Lung (tissue), 12 donors: ENCODE results near the gene PARP3. TPM values are rescaled to one million over a fixed set of nuclear protein-coding genes. Genes with fewer than 3 reads are reported as not detected.

Source experiments
- ATAC-seq: fragments of 200-7000 bp; cut with Tn5 transposase; one replicate; pipeline ENCODE4 v1.9.1; 2020; ENCODE audit warnings: moderate number of reproducible peaks; ENCODE audit not compliant: insufficient read depth, low FRiP score
- DNase-seq, 3 donors: peaks; one replicate each; pipeline ENCODE4 v3.0.0-alpha.2; 2013 to 2017
- H3K27ac ChIP-seq, 2 donors: one replicate each; pipeline ENCODE4 v1.5.1; 2013; ENCODE audit warnings: mild to moderate bottlenecking in 2 of 2, moderate library complexity in 2 of 2, control low read depth in 1 of 2, inconsistent platforms in 1 of 2, low read depth in 1 of 2, low read length in 1 of 2
- H3K27me3 ChIP-seq, 3 donors: one replicate each; pipeline ENCODE4 v1.5.1; 2013; ENCODE audit warnings: low read length in 2 of 3; ENCODE audit not compliant: control insufficient read depth in 3 of 3, insufficient read depth in 3 of 3
- H3K36me3 ChIP-seq, 4 donors: one replicate each; pipeline ENCODE4 v1.5.1; 2013; ENCODE audit warnings: low read length in 4 of 4, mild to moderate bottlenecking in 1 of 4, moderate library complexity in 1 of 4; ENCODE audit not compliant: control insufficient read depth in 4 of 4, insufficient read depth in 4 of 4
- H3K4me1 ChIP-seq, 5 donors: one replicate each; pipeline ENCODE4 v1.5.1; 2013; ENCODE audit warnings: low read length in 5 of 5, mild to moderate bottlenecking in 2 of 5, moderate library complexity in 1 of 5; ENCODE audit not compliant: control insufficient read depth in 5 of 5, insufficient read depth in 5 of 5
- H3K4me3 ChIP-seq: one replicate; pipeline ENCODE4 v1.5.1; 2013; ENCODE audit warnings: mild to moderate bottlenecking, control low read depth, moderate library complexity
- H3K9ac ChIP-seq, 2 donors: one replicate each; pipeline ENCODE4 v1.5.1; 2013; ENCODE audit warnings: low read length in 2 of 2, control low read depth in 1 of 2; ENCODE audit not compliant: insufficient read depth in 1 of 2
- H3K9me3 ChIP-seq, 4 donors: one replicate each; pipeline ENCODE4 v1.5.1; 2013; ENCODE audit warnings: low read length in 3 of 4, mild to moderate bottlenecking in 1 of 4, moderate library complexity in 1 of 4; ENCODE audit not compliant: control insufficient read depth in 4 of 4, insufficient read depth in 3 of 4
- WGBS, 2 donors: extraction: QIAGEN DNeasy Blood & Tissue Kit; methylation state at CpG; one replicate each; pipeline ENCODE4 v1.1.7; 2013; 5-methylcytosine and 5-hydroxymethylcytosine counted together
- polyA plus RNA-seq, 2 donors: library from polyadenylated mRNA; stranded (reverse); fragments of 200-250 nt; gene quantifications; one replicate each; pipeline ENCODE4 v1.2.1, GENCODE V29; 2013
- total RNA-seq, 2 donors: library from RNA; depleted of rRNA in 1 of 2; stranded (reverse); fragments of >200 nt in 1 of 2; gene quantifications; one replicate each; pipeline ENCODE4 v1.2.1, GENCODE V29; 2014 to 2021
- TF ChIP-seq, protein P1 (sequence below): IDR thresholded peaks from 2 replicates; pipeline ENCODE4 v1.5.1; 2012; ENCODE audit warnings: mild to moderate bottlenecking; ENCODE audit errors: control extremely low read depth, extremely low read depth
- donor health status: control.
- donor health status: control.
- donor health status: Bipolar disorder and iron deficiency.
- donor health status: healthy.
- donor health status: DM: yes; HTN: yes; CAD: no.

PARP3 gene
- total and polyA plus RNA-seq, 4 donors: 15.3 to 36.7 (median 21.0) TPM

DNA sequence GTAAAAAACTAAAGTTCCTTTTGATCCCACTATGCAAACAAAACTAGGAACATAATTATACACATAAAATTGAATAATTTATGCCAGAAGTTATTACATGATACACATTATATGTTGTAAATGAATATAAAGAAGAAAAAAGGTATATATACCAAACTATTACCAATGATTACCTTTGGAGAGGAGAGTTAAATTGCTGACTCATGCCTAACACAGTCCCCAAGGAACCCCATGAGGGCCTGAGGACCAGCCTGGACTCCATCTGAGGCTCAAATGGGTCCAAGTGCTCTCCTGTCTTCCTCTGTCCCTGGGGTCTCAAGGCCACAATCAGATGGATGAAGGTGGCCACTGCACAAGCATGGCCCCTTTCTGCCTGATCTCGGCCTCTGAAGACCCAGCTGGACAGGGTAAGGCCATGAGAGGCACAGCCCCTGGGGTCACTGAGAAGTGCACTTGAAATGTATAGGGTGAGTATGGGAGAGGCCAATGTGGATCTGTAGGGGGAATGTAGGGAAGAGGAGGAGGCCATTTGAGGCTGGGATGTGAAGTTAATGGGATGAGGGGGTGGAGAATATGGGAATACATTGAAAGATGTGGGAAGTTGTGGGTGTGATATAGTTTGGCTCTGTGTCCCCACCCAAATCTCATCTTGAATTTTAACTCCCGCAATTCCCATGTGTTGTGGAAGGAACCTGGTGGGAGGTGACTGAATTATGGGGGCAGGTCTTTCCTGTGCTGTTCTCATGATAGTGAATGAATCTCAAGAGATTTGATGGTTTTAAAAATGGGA, 37.9 kb upstream of the PARP3 start:
- Histone ChIP-seq H3K27me3 (no peaks in the 10 kb centered on the region), H3K9ac (no peak overlapping the region), H3K9me3 (peaks cover 0 to 4% (median 0%) of the 10 kb centered on the region in 4 donors), H3K4me1 (no peaks in the 10 kb centered on the region), H3K27ac (no peak overlapping the region), H3K4me3 (no peak overlapping the region), H3K36me3 (no peaks in the 10 kb centered on the region)
- TF ChIP-seq, protein P1, sequence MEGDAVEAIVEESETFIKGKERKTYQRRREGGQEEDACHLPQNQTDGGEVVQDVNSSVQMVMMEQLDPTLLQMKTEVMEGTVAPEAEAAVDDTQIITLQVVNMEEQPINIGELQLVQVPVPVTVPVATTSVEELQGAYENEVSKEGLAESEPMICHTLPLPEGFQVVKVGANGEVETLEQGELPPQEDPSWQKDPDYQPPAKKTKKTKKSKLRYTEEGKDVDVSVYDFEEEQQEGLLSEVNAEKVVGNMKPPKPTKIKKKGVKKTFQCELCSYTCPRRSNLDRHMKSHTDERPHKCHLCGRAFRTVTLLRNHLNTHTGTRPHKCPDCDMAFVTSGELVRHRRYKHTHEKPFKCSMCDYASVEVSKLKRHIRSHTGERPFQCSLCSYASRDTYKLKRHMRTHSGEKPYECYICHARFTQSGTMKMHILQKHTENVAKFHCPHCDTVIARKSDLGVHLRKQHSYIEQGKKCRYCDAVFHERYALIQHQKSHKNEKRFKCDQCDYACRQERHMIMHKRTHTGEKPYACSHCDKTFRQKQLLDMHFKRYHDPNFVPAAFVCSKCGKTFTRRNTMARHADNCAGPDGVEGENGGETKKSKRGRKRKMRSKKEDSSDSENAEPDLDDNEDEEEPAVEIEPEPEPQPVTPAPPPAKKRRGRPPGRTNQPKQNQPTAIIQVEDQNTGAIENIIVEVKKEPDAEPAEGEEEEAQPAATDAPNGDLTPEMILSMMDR: no peak
- no peak for DNase-seq
- 86 to 89% methylated on average over 2 of the region's 2 CpGs for WGBS, 2 donors
- ATAC-seq: no peak

- H3K4me1 ChIP-seq: no peaks in the 10 kb centered on the region
- H3K27ac ChIP-seq: no peak overlapping the region
- ATAC-seq (no peak), DNase-seq (no peak)
- TF ChIP-seq, protein P1: no peak
- H3K9ac ChIP-seq: no peak overlapping the region
- no peaks in the 10 kb centered on the region for H3K36me3 ChIP-seq
- 82 to 88% methylated on average over 4 of the region's 4 CpGs for WGBS, 2 donors
- H3K9me3 ChIP-seq: peaks cover 0 to 4% (median 0%) of the 10 kb centered on the region in 4 donors
- no peaks in the 10 kb centered on the region for H3K27me3 ChIP-seq
- H3K4me3 ChIP-seq: no peak overlapping the region
These were observed 34.1 kb upstream of the PARP3 start for GRCh38 chr3:51908026-51908425.

DNA sequence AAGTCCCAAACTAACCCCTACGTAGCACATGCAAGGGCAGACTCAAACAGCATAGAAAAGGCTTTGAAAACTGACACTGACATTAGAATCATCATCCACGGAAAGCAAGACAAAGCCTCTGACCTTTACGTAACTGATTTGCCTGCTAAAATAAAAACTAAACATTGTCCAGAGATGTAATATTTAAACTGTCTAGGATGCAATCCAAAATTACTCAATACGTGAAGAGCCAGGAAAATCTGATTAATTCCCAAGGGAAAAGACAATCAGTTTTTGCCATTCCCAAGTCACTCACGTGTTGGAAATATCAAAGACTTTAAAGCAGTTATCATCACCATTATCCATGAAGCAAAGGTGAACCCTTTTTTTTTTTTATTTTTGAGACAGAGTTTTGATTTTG, 25.7 kb upstream of the PARP3 start:
- no peak overlapping the region for H3K4me3 ChIP-seq
- ATAC-seq (no peak), DNase-seq (no peak)
- no peak overlapping the region for H3K9ac ChIP-seq
- TF ChIP-seq, protein P1: no peak
- no peaks in the 10 kb centered on the region for H3K9me3 ChIP-seq
- H3K27ac ChIP-seq: no peak overlapping the region
- H3K27me3 ChIP-seq: no peaks in the 10 kb centered on the region
- no peaks in the 10 kb centered on the region for H3K36me3 ChIP-seq
- H3K4me1 ChIP-seq: no peaks in the 10 kb centered on the region
- WGBS, 2 donors: 64 to 68% methylated on average over 5 of the region's 5 CpGs
